Breast epithelium (tissue), 3 donors: Measurements from ENCODE around the gene DDX4.

Experiments
- CTCF ChIP-seq, 3 donors: fragments of 450-650 bp; IDR thresholded peaks; one replicate each; pipeline ENCODE4 v1.5.1; 2016 to 2017; ENCODE audit warnings: antibody characterized with exemption in 3 of 3, mild to moderate bottlenecking in 3 of 3, moderate library complexity in 3 of 3
- POLR2A ChIP-seq: fragments of 450-650 bp; IDR thresholded peaks from one replicate; pipeline ENCODE4 v1.6.1; 2016; ENCODE audit warnings: antibody characterized with exemption, mild to moderate bottlenecking, moderate library complexity
- POLR2AphosphoS5 ChIP-seq, 3 donors: sonication (generic); formaldehyde crosslinking; IDR thresholded peaks; one replicate each; pipeline ENCODE4 v1.6.1; 2017; ENCODE audit warnings: antibody characterized with exemption in 3 of 3

- peak; percentile 77 to 82 (median 79) for TF ChIP-seq CTCF (IDR thresholded peaks at IDR 0.05)
- no peak for TF ChIP-seq POLR2A
- no peak for TF ChIP-seq POLR2AphosphoS5 (IDR thresholded peaks at IDR 0.05)
These were observed 46.4 kb upstream of the DDX4 start for GRCh38 chr5:55691265-55692105.
